H1 (cell line): Measurements from ENCODE around the gene MMADHC. TPM values are rescaled to one million over a fixed set of nuclear protein-coding genes. Genes with fewer than 3 reads are reported as not detected.

Experiments used
- CTCF ChIA-PET: fragments of 300-600 bp; sonication (Branson Sonifier 250); formaldehyde crosslinking; loops from one replicate; lab custom pipeline; 2021; ENCODE audit not compliant: partially characterized antibody; lab: Charles Lee
- POLR2A ChIA-PET: fragments of 300-600 bp; sonication (Branson Sonifier 250); formaldehyde crosslinking; loops from one replicate; lab custom pipeline; 2021; ENCODE audit warnings: inconsistent platforms; ENCODE audit not compliant: partially characterized antibody; lab: Charles Lee
- DNase-seq, 2 experiments: peaks; one replicate each; pipeline versions ENCODE4 v3.0.0 to v3.0.0-alpha.2; 2010 to 2022; ENCODE audit warnings: low spot score in 2 of 2, low read depth in 1 of 2, mixed read lengths in 1 of 2
- FAIRE-seq: peaks from 2 replicates; lab custom pipeline; 2011; peaks lifted over from hg19 to GRCh38; lab: Jason Lieb, UNC
- H2AFZ ChIP-seq: 2 replicates; pipeline ENCODE4 v1.8.1; 2012; ENCODE audit warnings: low read length, inconsistent platforms
- H2AK5ac ChIP-seq: 2 replicates; pipeline ENCODE4 v1.6.1; 2013; ENCODE audit warnings: low read depth, low read length
- H2BK120ac ChIP-seq: replicated peaks from 2 replicates; pipeline ENCODE3; 2013; ENCODE audit warnings: low read depth, low read length, inconsistent platforms
- H2BK12ac ChIP-seq: 2 replicates; pipeline ENCODE4 v1.6.1; 2013; ENCODE audit warnings: low read depth, low read length
- H2BK15ac ChIP-seq: 2 replicates; pipeline ENCODE4 v1.6.1; 2013; ENCODE audit warnings: low read length
- H2BK20ac ChIP-seq: 2 replicates; pipeline ENCODE4 v1.6.1; 2013; ENCODE audit warnings: low read length
- H2BK5ac ChIP-seq: 2 replicates; pipeline ENCODE4 v1.6.1; 2013; ENCODE audit warnings: low read depth, low read length
- H3K14ac ChIP-seq: 2 replicates; pipeline ENCODE4 v1.6.1; 2013; ENCODE audit warnings: inconsistent platforms; ENCODE audit not compliant: insufficient read length
- H3K18ac ChIP-seq: 2 replicates; pipeline ENCODE4 v1.6.1; 2013; ENCODE audit warnings: low read length; ENCODE audit errors: extremely low read depth
- H3K23ac ChIP-seq: 2 replicates; pipeline ENCODE4 v1.6.1; 2013; ENCODE audit warnings: inconsistent platforms; ENCODE audit not compliant: insufficient read length
- H3K23me2 ChIP-seq: 2 replicates; pipeline ENCODE4 v1.6.1; 2013; ENCODE audit warnings: low read depth, low read length
- H3K27ac ChIP-seq: 2 replicates; pipeline ENCODE4 v1.6.1; 2011; ENCODE audit warnings: low read depth, low read length, inconsistent platforms
- H3K27me3 ChIP-seq, 4 experiments: replicated peaks in 1 of 4; 1 replicate in 1 of 4; 2 replicates in 3 of 4; pipeline versions ENCODE4 v1.6.1 to v1.8.1; 2011 to 2013; ENCODE audit warnings: low read length in 3 of 4, mild to moderate bottlenecking in 3 of 4, inconsistent platforms in 2 of 4, mixed read lengths in 2 of 4, moderate library complexity in 1 of 4; ENCODE audit not compliant: control insufficient read depth in 3 of 4, insufficient read depth in 3 of 4; ENCODE audit errors: extremely low read depth in 1 of 4
- H3K36me3 ChIP-seq, 4 experiments: 2 replicates each; pipeline versions ENCODE4 v1.6.1 to v1.8.1; 2011 to 2013; ENCODE audit warnings: mild to moderate bottlenecking in 4 of 4, low read length in 3 of 4, moderate library complexity in 2 of 4, control low read depth in 1 of 4, inconsistent platforms in 1 of 4; ENCODE audit not compliant: insufficient read depth in 4 of 4, control insufficient read depth in 2 of 4
- H3K4ac ChIP-seq: replicated peaks from 2 replicates; pipeline ENCODE3; 2013; ENCODE audit warnings: low read length, low read depth, mixed read lengths, inconsistent platforms; ENCODE audit not compliant: insufficient read length
- H3K4me1 ChIP-seq, 4 experiments: replicated peaks in 1 of 4; 1 replicate in 1 of 4; 2 replicates in 3 of 4; pipeline versions ENCODE4 v1.6.1 to v1.8.1; 2011 to 2013; ENCODE audit warnings: low read length in 3 of 4, inconsistent platforms in 2 of 4, mixed read lengths in 1 of 4; ENCODE audit not compliant: insufficient read depth in 4 of 4, control insufficient read depth in 3 of 4
- H3K4me2 ChIP-seq, 2 experiments: 2 replicates each; pipeline versions ENCODE4 v1.6.1 to v1.8.1; 2011 to 2013; ENCODE audit warnings: low read depth in 2 of 2, low read length in 2 of 2, control low read depth in 1 of 2, inconsistent platforms in 1 of 2, mild to moderate bottlenecking in 1 of 2; ENCODE audit not compliant: insufficient read depth in 1 of 2
- H3K4me3 ChIP-seq, 4 experiments: fragments of 200-600, 300-600 bp in 1 of 4; sonication (generic), shearing (Covaris generic), sonication (Bioruptor Twin) in 1 of 4; 2 replicates each; pipeline versions ENCODE4 v1.5.1 to v1.8.1; 2011 to 2016; ENCODE audit warnings: low read length in 4 of 4, low read depth in 3 of 4, control low read depth in 2 of 4, inconsistent platforms in 2 of 4, mild to moderate bottlenecking in 2 of 4, mixed read lengths in 1 of 4, moderate library complexity in 1 of 4; ENCODE audit not compliant: insufficient read depth in 2 of 4; ENCODE audit errors: extremely low read depth in 1 of 4
- H3K56ac ChIP-seq: replicated peaks from 2 replicates; pipeline ENCODE3; 2013; ENCODE audit warnings: low read depth, mild to moderate bottlenecking, mixed read lengths, low read length, inconsistent platforms; ENCODE audit not compliant: insufficient read length
- H3K79me1 ChIP-seq: 2 replicates; pipeline ENCODE4 v1.6.1; 2013; ENCODE audit warnings: low read depth, low read length, control low read depth
- H3K79me2 ChIP-seq, 2 experiments: 2 replicates each; pipeline versions ENCODE4 v1.6.1 to v1.8.1; 2012 to 2013; ENCODE audit warnings: low read length in 2 of 2, mild to moderate bottlenecking in 2 of 2, inconsistent platforms in 1 of 2; ENCODE audit not compliant: insufficient read depth in 2 of 2, control insufficient read depth in 1 of 2
- H3K9ac ChIP-seq, 4 experiments: replicated peaks in 1 of 4; 1 replicate in 1 of 4; 2 replicates in 3 of 4; pipeline versions ENCODE4 v1.6.1 to v1.8.1; 2011 to 2013; ENCODE audit warnings: low read depth in 3 of 4, low read length in 3 of 4, control low read depth in 2 of 4, mild to moderate bottlenecking in 2 of 4, moderate library complexity in 2 of 4, inconsistent platforms in 1 of 4; ENCODE audit errors: extremely low read depth in 1 of 4
- H3K9me3 ChIP-seq, 2 experiments: 2 replicates each; pipeline versions ENCODE4 v1.6.1 to v1.8.1; 2012 to 2013; ENCODE audit warnings: mild to moderate bottlenecking in 2 of 2, moderate library complexity in 2 of 2, control low read depth in 1 of 2, inconsistent platforms in 1 of 2, low read depth in 1 of 2, low read length in 1 of 2, mixed read lengths in 1 of 2; ENCODE audit not compliant: insufficient read depth in 2 of 2
- H4K20me1 ChIP-seq, 2 experiments: replicated peaks in 1 of 2; 2 replicates each; pipeline versions ENCODE3 to v1.8.1; 2011 to 2013; ENCODE audit warnings: inconsistent platforms in 2 of 2, low read length in 2 of 2, mild to moderate bottlenecking in 1 of 2; ENCODE audit not compliant: insufficient read depth in 2 of 2, control insufficient read depth in 1 of 2
- H4K5ac ChIP-seq: 2 replicates; pipeline ENCODE4 v1.6.1; 2013; ENCODE audit warnings: low read length, low read depth, mixed read lengths, inconsistent platforms; ENCODE audit not compliant: insufficient read length
- H4K8ac ChIP-seq: 2 replicates; pipeline ENCODE4 v1.8.0; 2013; ENCODE audit warnings: mild to moderate bottlenecking, moderate library complexity, low read length, inconsistent platforms; ENCODE audit not compliant: insufficient read depth; ENCODE audit errors: extremely low read depth
- H4K91ac ChIP-seq: replicated peaks from 2 replicates; pipeline ENCODE3; 2013; ENCODE audit warnings: low read length, mixed read lengths, inconsistent platforms; ENCODE audit not compliant: insufficient read length
- ATF2 ChIP-seq: IDR thresholded peaks from 2 replicates; pipeline ENCODE4 v1.6.1; 2012; ENCODE audit warnings: low read length, inconsistent platforms
- KDM4A ChIP-seq: IDR thresholded peaks from one replicate; pipeline ENCODE4 v1.7.1; 2012; ENCODE audit warnings: low read depth, mild to moderate bottlenecking, moderate library complexity, low read length, inconsistent platforms; ENCODE audit not compliant: severe bottlenecking
- RFX5 ChIP-seq: IDR thresholded peaks from 2 replicates; pipeline ENCODE4 v1.6.1; 2011; ENCODE audit warnings: low read depth, low read length, improper control_type of control experiment, borderline replicate concordance
- SP2 ChIP-seq: IDR thresholded peaks from 2 replicates; pipeline ENCODE4 v1.6.1; 2012; ENCODE audit warnings: mild to moderate bottlenecking, low read length, inconsistent platforms
- TAF1 ChIP-seq: IDR thresholded peaks from 2 replicates; pipeline ENCODE4 v1.6.1; 2011; ENCODE audit warnings: mild to moderate bottlenecking, low read depth, low read length
- WGBS, 2 experiments: shearing (Covaris generic) in 1 of 2; methylation state at CpG; one replicate each; pipeline versions ENCODE4 v1.1.6 to v1.1.7; 2013 to 2015; ENCODE audit warnings: low lambda C conversion rate in 2 of 2, mixed read lengths in 2 of 2, inconsistent platforms in 1 of 2, low coverage in 1 of 2, missing lambda C conversion rate in 1 of 2; ENCODE audit not compliant: insufficient replicate concordance in 2 of 2, insufficient coverage in 1 of 2, insufficient read length in 1 of 2; ENCODE audit errors: extremely low coverage in 1 of 2, missing lambda C conversion rate in 1 of 2; 5-methylcytosine and 5-hydroxymethylcytosine counted together
- polyA plus RNA-seq, 7 experiments: library from polyadenylated mRNA; depleted of rRNA in 3 of 7; stranded (reverse) in 5 of 7; unstranded in 2 of 7; fragments of >200 nt in 5 of 7; fragments of 200-250 nt in 2 of 7; gene quantifications; 1 replicate in 5 of 7; 2 replicates in 1 of 7; 4 replicates in 1 of 7; pipeline versions ENCODE4 v1.2.1 to v1.2.3, GENCODE V29; 2011 to 2013; ENCODE audit warnings: missing spikeins in 2 of 7, mixed read lengths in 2 of 7
- total RNA-seq: library from RNA; stranded (reverse); fragmentation: NEBNext Ultra II Directional; extraction: Animal tissue kit (Norgen Biotek cat#: 25700); gene quantifications from 2 replicates; pipeline ENCODE4 v1.2.1, GENCODE V29; 2021

The MMADHC gene
- total and polyA plus RNA-seq, 2 of the 8 experiments (the other 6 are each of a cell fraction or from before 2014, with no cell fraction given), result 61.1 to 130 TPM

GRCh38 chr2:149612122-149612521 is 24.5 kb upstream of the MMADHC start:
- H3K79me1 ChIP-seq, result no peaks in the 10 kb centered on the region
- no peak overlapping the region for H2BK120ac ChIP-seq
- FAIRE-seq (no peak), DNase-seq (no peak)
- H2BK5ac ChIP-seq, result no peak overlapping the region
- no peaks in the 10 kb centered on the region for H4K20me1 ChIP-seq
- H3K18ac ChIP-seq, result no peak overlapping the region
- POLR2A ChIA-PET, result no interaction called here
- no peak overlapping the region for H3K27ac ChIP-seq
- H3K56ac ChIP-seq, result no peak overlapping the region
- H2AFZ ChIP-seq, result no peak overlapping the region
- H4K8ac ChIP-seq, result no peak overlapping the region
- H3K4me1 ChIP-seq, result no peaks in the 10 kb centered on the region
- H2AK5ac ChIP-seq, result no peak overlapping the region
- H4K5ac ChIP-seq, result no peak overlapping the region
- no peaks in the 10 kb centered on the region for H3K27me3 ChIP-seq
- no peak overlapping the region for H3K14ac ChIP-seq
- H3K23ac ChIP-seq, result no peak overlapping the region
- no peak overlapping the region for H2BK15ac ChIP-seq
- H3K9ac ChIP-seq, result no peak overlapping the region
- H3K4me2 ChIP-seq, result no peak overlapping the region
- no peak overlapping the region for H2BK20ac ChIP-seq
- no peak overlapping the region for H2BK12ac ChIP-seq
- no peaks in the 10 kb centered on the region for H3K23me2 ChIP-seq
- H3K4ac ChIP-seq, result no peak overlapping the region
- CTCF ChIA-PET, result interaction anchor here (1.3 to 1.4 kb wide), 2 partner anchors 9 to 17 kb away, joined by 3 to 5 read pairs; no protein-coding TSS in a partner anchor
- no peak overlapping the region for H4K91ac ChIP-seq
- no peaks in the 10 kb centered on the region for H3K36me3 ChIP-seq
- no peak overlapping the region for H3K4me3 ChIP-seq
- WGBS, 2 experiments, result 100% methylated on average over 1 of the region's 1 CpG; no CpG with 5 or more reads in 1 of the 2 experiments
- H3K79me2 ChIP-seq, result no peaks in the 10 kb centered on the region
- no peaks in the 10 kb centered on the region for H3K9me3 ChIP-seq
- TF ChIP-seq TAF1 (no peak), SP2 (no peak), ATF2 (no peak), KDM4A (no peak), RFX5 (no peak)
